GM12865 (cell line): ENCODE data around the gene ZNF575.

Source experiments
- DNase-seq: peaks from one replicate; pipeline ENCODE4 v3.0.0; 2010; ENCODE audit warnings: low read depth
- H3K4me3 ChIP-seq: 2 replicates; pipeline ENCODE4 v1.5.1; 2011; ENCODE audit warnings: mild to moderate bottlenecking, low read depth, low read length, control low read depth
- CTCF ChIP-seq: IDR thresholded peaks from 2 replicates; pipeline ENCODE4 v1.5.1; 2011; ENCODE audit warnings: low read length, control low read depth, low read depth, inconsistent platforms; ENCODE audit not compliant: insufficient read depth; ENCODE audit errors: missing control alignments

The ZNF575 gene

GRCh38 chr19:43532962-43533545 lies at the start of gene ZNF575:
Gene ZNF575, plus strand, starts transcription at chr19:43533188. Its CDS starts 1,235 bp downstream, at chr19:43534423.
- H3K4me3 ChIP-seq: peak within 1 kb of the TSS; percentile 84

GRCh38 chr19:43483281-43483680 lies 49.7 kb upstream of the ZNF575 start:
- no peak overlapping the region for H3K4me3 ChIP-seq
- TF ChIP-seq CTCF: no peak
- no peak for DNase-seq

More at GRCh38 chr19:43532962-43533545, at the start of gene ZNF575:
- TF ChIP-seq CTCF: no peak
- peak; percentile 98 for DNase-seq

- no peak for DNase-seq
- H3K4me3 ChIP-seq: no peak overlapping the region
- no peak for TF ChIP-seq CTCF
Observed at GRCh38 chr19:43485951-43486350, 47.0 kb upstream of the ZNF575 start.

GRCh38 chr19:43486412-43486811 lies 46.6 kb upstream of the ZNF575 start:
- no peak for DNase-seq
- no peak for TF ChIP-seq CTCF
- no peak overlapping the region for H3K4me3 ChIP-seq

GRCh38 chr19:43488179-43488578 lies 44.8 kb upstream of the ZNF575 start:
- no peak for TF ChIP-seq CTCF
- no peak for DNase-seq
- H3K4me3 ChIP-seq: no peak overlapping the region

GRCh38 chr19:43489310-43489709 lies 43.7 kb upstream of the ZNF575 start:
- no peak for TF ChIP-seq CTCF
- DNase-seq: peak; percentile 63
- H3K4me3 ChIP-seq: no peak overlapping the region

GRCh38 chr19:43489979-43490599 lies 42.9 kb upstream of the ZNF575 start:
- TF ChIP-seq CTCF: no peak
- DNase-seq: no peak
- H3K4me3 ChIP-seq: no peak overlapping the region
